ENCODE results near the gene RSL24D1.

Gene RSL24D1

DNA sequence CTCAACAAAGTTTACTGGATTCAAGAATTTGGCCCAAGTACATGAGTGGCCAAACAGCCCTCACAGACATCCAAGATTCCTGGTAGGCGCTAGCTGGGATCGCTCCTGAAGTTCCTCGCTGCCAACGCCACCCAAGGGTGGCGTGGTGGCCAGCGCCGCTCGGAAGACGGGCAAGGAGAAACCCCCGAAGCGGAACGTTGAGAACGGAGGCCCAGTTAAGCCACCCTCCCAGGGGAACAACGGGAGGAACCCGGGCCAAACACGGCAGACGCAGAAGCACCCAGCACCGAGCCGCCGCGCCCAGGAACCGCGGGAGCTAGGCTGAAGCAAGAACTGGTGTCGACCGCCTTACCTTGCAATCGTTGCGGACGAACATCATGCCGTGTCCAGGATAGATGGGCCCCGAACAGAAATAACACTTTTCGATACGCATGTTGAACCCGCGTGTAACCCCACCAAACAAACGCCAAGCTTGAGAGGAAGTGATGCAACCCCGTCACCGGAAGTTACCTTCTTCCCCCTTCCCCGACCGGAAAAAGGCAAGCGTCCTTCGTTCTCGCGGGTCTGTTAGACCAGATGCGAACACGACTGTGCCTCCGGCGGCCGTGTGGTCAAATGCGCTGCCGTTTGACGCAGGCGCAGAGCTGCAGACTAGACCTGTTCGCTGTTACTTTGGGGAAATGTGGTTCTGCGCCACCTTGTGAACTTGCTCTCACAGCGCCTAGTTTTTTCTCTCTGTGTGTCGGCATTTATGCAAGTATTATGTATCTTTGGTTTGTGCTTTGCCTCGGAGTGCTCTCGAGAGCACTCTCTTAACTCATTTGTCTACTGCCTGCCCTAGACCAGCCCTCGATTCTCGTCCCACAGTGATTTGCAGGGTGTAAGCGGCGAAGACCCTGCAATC, at the start of gene RSL24D1:
Gene RSL24D1 (minus strand): TSS at position 484 of the 904 bp plus-strand sequence. CDS start 51 bp downstream, at position 433.
- DNase-seq: peak; percentile 93 to 96

DNA sequence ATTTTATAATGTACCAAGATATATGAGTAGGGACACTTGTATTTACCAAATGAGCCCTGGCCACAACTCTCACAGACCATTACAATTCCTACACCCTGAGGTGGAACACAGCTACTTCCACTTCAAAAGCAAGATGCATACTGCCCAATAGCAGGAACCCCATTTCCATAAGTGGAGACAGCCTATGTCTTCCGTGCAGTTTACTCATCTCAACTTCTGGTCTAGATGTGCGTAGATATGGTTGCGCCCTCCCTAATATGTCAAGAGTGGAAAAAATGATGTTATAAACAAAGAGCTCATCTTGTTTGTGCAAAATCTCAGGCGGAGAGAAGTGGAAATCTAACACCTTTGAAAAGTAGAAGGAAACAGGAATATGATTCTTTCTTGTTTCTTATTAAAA, 48.3 kb upstream of the RSL24D1 start:
- no peak for DNase-seq

DNA sequence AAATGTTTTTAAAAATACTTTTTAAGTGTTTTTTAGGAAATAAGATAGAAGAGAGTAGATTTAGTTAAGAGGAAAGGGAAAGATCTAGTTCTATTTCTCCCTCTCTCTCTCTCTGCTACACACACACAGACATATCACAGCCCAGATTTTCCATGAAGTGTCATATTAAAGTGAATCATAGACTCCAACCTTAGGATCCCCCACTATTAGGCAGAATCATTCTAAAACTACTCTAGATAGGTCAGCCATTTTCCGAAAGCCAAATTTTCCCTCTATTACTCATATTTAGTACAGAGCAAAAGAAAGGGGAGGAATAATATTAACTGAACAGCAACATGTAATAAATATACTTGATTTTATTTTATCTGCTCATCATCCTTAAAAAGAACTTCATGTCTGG, 45.1 kb upstream of the RSL24D1 start:
- DNase-seq: no peak

DNA sequence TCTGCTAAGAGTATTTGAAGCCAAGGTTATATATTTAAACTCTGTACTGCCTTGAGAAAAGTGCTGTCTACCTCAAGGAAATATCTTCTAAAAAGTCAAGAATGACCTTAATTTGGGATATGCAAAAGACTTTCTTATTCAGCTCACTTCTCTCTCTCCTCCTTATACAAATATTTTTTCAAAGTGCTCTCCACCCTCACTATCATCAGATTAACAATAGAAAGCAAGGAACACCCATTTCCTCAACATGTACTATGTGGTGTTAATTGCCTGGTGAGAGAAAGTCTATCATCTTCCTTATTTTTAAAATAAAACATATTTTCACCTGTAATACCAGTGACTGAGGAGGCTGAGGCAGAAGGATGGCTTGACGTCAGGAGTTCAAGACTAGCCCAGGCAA, 44.4 kb upstream of the RSL24D1 start:
- DNase-seq: no peak

DNA sequence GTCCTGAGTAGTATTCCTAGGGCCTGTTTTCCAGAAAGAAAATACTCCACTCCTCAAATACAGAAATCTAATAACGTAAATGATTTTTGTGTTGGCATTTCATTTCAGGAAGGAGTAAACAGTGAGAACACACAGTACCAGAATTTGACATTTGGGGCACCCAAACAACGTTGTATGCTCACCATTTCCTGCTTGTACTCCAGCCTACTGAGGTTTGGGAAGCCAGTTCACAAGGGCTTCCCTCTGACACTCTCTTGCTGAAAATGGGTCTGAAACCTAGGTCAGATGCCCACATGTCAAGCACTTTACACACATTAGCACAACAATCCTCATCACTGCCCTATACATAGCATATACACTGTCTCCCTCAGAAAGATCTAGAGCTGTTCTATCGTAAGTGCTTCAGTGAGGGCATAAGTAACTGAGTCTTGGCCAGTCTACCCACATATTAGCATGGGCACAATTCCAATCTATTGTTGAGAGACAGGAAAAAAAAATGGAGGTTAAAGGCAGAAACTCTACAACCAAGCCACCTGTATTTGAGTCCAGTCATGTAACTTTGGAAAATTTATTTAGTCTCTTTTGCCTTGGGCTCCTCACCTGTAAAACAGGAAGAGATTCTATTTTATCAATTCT, 43.5 kb upstream of the RSL24D1 start:
- no peak for DNase-seq

DNA sequence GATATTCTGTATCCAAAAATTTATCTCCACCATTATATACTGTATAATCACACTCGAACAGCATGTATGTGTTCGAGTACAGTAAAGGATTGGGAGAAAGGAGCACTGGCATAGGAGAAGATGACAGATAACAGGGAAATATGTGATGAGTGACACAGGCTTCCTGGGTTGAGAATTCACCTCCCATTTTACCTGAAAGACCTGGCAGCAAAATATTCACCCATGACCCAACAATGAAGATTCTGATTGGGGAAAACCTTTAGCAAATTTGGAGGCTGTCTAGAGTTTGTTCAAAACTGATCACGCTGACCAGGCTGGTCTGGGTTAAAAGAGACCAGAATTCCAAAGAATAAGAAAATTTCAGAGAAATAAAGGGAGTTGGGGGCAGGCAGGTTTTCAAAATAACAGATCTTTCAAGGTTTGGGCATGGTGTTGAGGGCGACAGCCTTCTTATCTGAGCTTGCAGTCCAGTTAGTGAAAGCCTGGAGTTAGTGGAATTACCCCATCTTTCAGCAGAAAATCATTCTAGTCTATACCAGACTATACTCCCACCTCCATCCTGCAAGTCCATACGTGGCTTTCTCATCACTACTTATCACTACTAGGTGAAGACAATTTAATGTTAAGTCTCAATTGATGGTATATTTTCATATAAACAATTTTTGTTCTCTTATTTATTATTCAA, 42.8 kb upstream of the RSL24D1 start:
- DNase-seq: no peak

- no peak for DNase-seq
These were observed 42.1 kb upstream of the RSL24D1 start for GRCh38 chr15:55238877-55239276.

DNA sequence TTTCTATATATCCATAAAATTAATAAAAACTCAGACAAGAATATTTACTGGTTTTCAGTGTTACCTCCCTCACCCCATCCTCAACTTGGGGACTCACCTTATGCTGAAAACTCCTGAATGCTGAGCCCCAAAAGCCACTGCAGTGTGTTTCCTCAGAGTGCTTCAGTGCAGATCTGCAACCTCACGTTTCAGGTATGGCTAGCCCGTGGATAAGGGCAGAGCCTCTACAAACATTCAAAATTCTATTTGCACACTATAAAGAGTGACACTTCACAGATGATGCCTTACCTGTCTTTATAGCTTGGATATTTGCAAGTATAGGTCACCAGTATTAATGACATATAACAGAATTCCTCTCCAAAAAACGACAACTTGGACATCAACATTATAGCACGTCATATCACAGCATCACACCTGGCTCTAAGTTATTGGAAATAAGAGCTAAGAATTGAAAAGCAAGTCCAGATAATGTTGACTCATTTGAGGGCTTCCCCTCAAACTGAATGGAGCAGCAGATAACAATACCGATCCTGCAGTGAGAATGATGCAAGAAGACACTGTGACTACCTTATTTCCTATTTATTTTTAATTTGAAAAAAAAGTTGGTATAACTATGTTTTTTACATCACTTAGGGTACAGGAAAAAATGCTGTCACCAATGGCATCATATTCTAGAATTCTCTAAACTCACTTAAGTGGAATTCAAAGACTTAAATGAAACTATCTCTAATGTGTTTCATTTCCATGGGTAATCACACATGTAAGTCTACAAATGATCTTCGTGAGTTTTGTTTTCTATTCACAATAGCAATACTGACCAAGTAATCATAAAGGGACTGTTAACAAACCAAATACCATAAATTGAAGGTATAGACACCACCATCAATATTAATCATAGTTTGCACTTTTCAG, 40.7 kb upstream of the RSL24D1 start:
- DNase-seq: no peak

DNA sequence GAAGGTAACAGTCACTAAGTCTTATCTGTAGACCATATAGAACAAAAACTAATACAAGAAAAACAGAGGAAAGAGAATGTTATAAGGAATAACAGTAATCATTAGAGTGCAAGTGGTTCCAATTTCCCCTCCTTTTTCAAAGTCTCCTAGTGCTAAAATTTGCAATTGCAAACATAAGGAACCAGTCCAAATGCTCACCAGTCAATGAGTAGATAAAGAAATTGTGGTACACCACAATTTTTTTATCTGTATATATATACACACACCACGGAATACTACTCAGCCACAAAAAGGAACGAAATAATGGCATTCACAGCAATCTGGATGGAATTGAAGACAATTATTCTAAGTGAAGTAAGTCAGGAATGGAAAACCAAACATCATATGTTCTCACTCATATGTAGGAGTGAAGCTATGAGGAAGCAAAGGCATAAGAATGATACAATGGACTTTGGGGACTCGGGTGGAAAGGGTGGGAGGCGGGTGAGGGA, 38.9 kb upstream of the RSL24D1 start:
- no peak for DNase-seq

- no peak for DNase-seq
These were observed 38.0 kb upstream of the RSL24D1 start for GRCh38 chr15:55234800-55235104.

DNA sequence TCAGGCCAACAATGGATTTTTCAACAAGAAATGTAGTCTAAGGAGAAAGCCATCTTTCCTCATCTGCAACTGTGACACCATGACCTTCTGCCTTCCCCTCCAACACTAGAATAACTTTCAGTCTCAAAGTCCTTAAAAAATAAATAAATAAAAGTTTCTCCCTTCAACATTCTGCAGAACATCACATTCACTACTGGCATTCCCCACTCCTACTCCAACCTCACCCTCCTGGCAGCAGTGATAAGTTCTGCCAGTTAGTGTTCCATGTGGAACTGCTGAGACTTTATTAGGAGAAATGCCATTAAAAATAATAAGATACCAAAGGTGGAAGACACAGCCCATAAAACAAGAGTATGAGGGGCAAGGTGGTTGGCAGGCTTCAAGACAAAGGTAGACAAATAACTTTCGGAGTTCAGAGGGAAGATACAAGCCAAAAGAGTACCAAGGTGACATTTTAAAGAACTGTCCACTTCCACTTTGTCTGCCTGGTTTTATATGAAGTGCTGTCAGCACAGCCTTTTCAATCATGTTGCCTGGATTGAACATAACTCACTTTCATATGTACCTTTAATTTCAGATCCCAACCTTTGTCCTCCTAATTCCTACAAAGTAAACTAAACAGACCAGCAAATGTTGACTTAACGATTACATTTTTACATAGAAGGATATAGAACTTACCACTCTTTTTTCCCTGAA, 37.5 kb upstream of the RSL24D1 start:
- DNase-seq: no peak

- DNase-seq: no peak
These were observed 34.7 kb upstream of the RSL24D1 start for GRCh38 chr15:55231455-55231854.

DNA sequence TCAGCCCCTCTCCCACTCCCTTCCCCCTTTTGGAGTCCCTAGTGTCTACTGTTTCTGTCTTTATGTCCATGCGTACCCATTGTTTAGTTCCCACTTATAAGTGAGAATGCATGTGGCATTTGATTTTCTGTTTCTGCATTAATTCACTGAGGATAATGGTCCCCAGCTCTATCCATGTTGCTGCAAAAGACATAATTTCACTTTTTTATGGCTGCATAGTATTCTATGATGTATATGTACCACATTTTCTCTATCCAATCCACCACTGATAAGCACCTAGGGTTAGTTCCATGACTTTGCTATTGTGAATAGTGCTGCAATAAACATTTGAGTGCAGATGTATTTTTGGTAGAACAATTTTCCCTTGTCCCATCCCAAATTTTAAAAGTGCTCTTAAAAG, 34.2 kb upstream of the RSL24D1 start:
- no peak for DNase-seq

DNA sequence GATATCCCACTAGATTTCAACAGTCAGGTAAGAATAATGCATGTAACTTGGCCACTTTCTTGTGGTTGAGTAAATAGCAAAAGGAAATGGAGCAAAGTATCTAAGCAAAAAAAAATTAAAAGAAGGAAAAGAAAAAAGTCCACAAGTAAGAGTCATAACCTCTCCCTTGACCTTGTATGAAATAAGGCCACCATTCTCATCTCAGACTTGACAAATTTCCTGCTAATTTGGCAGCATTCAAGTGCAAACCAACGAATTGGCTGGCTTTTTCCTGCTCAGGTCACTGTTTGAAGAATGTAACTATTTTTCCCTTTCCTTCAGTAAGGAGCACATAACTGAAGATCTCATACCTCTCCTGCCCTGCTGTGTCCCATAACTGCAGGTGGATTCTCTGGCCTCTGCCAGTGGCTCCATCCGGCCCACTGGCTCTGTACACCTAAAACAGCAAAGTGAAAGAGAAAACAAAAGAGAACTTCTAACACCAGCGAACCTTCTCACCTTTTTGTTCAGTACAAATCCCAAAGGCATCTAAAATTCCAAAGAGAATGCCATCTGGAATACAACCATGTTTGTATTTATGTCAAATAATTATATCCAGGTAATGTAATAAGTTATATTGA, 33.4 kb upstream of the RSL24D1 start:
- no peak for DNase-seq

- no peak for DNase-seq
These were observed 29.4 kb upstream of the RSL24D1 start for GRCh38 chr15:55226127-55226526.

GRCh38 chr15:55224892-55225291, 28.2 kb upstream of the RSL24D1 start:
- no peak for DNase-seq

DNA sequence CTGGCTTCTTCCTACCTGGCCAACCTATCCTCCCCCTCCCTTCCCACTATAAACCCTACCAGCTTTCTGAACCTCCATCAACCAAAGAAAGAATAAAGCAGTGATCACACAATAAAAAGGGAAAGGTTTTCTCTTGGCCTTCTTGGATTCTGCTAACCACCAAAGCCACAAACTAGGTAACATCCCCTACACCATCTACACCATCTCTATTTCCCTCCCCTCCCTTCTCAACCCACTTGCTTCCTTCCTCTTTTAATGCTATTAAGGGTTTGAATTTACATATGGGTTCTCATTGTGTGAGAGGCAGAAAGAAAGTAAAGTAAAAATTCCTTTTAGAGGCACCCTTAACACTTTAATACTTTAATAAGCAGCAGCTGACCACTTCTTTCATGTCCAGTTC, 25.8 kb upstream of the RSL24D1 start:
- DNase-seq: no peak

GRCh38 chr15:55221090-55222011, 24.6 kb upstream of the RSL24D1 start:
- DNase-seq: no peak

- DNase-seq: no peak
These were observed 23.9 kb upstream of the RSL24D1 start for GRCh38 chr15:55220606-55221005.

DNA sequence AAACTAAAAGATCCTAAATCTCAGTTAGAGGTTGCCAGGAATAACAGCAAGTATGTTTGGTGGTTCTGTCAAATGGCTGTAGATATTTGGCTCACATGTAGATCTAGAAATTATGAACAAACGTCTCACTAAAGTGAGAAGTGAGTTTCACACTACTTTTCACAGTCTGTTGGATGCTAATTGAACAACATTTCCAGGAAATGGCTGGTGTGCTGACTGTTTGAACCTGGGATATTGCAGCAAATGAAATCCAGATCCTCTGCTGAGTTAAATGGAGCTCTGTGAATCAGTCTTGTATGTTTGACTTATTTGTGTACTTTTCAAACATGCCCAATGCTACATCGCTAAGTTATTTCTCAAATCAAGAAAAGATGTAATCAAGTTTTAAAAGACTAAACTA, 21.3 kb upstream of the RSL24D1 start:
- DNase-seq: no peak

Measured in NCI-H446 (cell line).